GM21515 (cell line): ENCODE results near the gene AGMO.

ENCODE experiments used
- ATAC-seq: cut with Tn5 transposase; IDR thresholded peaks from one replicate; pipeline ENCODE4 v1.9.1; 2021; ENCODE audit not compliant: unreplicated experiment

AGMO gene

DNA sequence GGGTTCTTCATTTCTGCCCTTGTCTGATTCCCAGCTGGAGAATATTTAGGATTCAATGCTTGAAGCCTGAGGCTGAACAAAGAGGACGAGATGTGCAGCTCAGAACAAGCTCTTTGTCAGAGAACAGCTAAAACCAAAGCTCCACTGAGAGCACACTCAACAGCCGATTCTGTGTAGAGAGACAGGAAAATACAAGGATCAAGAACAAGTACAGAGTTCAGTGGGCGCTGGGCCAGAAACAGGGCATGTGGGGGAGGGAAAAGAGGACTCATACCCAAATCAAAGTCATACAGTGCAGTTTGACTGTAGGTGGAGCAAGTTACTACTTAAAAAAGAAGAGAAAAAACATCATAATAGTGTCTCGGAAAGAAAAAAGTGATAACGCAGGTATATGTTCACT lies at the start of gene AGMO:
Gene AGMO (minus strand): TSS at position 181 of the 400 bp plus-strand sequence.
- ATAC-seq: no peak

DNA sequence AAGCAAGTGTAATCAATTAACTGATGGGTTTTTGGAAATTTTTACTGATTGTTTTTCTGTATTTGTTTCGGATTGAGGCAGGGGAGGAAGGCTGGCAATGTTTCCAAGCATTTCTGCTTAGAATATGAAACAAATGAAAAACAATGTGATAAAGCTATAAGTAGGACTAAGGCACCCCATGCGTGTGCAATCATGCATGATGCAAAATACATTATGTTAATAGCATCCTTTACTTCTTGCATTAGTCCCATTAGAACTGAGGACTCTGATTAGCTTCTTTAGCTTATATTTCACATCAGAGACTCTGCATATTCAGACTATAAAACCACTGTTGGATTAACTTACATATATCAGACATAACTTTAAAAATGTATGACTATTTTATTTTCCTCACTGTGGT lies 48.7 kb upstream of the AGMO start:
- no peak for ATAC-seq

DNA sequence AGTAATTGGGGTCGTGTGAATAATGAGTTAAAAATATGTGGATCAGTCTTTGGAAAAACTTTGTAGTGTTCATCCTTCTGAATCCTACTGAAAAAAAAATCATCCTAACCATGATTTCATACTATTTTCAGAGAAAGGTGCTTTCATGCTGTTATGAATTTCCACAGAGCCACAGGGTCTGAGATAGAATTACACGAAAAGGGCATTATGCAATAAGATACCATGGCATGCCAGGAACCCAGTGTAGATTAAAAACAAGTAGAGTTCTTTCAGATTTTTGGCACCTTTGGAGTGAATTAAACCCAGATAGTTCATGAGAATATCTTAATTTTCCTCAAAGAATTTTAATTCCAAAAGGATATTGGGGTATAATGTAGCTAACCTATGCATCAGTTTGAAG lies 47.5 kb upstream of the AGMO start:
- no peak for ATAC-seq

DNA sequence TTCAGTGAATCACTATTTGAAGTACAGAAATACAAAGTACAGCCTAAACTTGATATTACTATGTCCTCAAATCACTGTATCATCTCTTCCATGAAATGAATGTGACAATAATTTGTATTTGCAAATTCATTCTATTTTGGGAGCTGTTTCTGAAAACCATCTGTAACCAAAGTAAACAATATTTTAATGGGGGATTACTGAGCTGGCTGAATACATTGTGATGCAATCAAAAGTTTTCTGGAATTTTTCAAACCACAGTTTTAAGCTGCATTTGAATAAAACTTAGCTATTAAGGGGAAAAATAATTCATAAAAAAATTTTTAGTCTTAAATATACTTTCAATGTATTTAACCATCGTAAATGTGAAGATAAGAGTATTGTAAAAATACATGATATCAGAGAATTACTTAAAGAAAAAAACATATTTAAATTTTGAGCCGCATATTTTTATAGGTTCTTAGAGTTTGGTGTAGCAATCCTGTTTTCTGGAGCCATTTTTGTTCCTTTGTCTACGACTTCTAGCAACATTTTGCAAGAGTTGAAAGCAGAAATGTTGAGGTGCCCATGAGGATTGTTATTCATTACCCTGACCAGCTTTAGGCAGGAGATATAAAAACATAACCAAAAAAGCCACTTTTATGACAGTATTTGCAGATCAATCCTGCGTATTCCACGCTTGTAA lies 45.9 kb upstream of the AGMO start:
- no peak for ATAC-seq

DNA sequence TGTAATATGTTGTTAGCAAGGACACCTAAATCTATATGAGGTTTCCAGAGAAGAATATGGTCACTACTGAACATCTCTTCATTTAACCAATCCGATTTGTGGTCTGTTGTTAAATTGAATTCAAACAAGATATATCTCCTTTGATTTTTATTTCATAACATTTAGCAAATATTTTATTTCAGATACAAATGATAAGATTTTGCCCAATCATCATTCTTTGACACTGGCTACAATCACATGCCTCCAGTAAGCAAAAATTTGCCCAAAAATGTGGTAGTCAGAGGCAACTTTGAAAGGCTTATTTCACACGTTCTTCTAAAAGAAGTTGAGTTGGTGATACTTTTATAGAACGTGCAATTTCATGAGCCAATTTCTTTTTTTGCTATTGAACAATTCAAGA lies 44.7 kb upstream of the AGMO start:
- ATAC-seq: no peak

DNA sequence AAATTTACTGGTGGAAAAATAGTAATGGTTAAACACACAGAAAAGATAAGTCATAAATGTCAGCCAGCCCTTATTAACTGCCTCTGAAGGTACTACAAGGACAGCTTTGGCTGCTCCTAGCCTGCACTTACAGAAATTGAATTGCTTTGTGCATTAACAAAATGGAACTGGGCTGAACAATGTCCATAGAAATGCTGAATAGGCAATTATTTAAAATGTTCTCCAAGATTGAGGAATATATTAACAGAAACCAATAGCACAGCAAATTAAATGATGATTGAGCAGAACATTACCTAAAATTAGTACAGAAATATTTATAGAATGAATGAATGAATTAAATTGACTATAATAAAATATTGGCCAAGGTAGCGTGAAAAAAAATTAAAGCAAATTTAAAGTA lies 42.4 kb upstream of the AGMO start:
- ATAC-seq: no peak

DNA sequence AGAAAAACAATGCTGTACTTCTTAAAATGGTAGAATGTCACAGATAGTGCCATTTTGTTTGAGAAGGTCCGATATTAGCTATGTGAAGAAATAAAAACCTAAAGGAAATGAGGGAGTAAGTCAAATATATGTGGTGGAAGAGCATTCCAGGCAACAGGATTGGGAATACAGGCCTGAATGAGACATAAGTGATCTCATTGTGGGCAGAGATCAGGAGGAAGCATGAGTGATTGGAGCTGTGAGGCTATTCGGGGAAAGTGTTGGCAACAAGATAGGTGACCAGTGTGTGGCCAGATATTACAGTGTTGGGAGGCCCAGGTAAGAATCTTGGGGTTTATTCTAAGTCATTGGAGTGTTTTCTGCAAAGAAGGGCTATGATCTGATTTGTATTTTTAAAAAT lies 41.3 kb upstream of the AGMO start:
- no peak for ATAC-seq

DNA sequence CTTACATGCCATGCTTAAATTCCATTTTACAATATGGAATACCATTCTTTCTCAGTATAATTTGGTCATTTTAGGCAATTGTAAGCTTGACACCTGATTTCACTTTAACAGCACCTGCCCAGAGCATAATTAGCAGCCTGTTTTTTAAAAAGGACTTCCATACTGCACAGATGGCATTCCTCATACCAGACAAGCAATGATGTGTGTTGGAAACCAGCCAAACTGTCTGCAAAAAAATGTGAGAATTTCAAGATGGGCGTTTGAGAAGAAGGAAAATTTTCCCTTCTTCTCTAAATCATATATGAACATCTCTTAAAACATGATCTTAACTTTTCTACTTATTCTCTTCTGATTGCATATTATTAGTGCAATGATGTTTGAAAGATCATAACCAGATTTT lies 40.4 kb upstream of the AGMO start:
- ATAC-seq: no peak

DNA sequence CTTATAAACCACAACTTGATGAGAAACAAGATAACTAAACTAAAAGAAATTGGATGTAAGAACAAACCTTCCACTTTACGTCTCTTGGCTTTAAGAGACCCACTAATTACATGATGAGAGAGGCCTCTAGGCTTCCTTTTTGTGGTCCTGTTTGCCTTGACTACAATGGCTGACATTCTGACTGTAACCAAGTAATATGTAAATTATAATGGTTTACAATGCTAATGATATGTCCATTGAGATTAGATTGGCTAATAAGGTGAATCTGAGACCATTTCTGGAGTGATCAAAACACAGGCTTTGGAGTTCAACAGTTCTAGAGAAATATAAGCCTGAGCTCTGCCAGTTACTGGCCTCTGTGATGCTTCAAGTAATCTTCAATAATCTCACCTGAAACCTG lies 39.4 kb upstream of the AGMO start:
- no peak for ATAC-seq

DNA sequence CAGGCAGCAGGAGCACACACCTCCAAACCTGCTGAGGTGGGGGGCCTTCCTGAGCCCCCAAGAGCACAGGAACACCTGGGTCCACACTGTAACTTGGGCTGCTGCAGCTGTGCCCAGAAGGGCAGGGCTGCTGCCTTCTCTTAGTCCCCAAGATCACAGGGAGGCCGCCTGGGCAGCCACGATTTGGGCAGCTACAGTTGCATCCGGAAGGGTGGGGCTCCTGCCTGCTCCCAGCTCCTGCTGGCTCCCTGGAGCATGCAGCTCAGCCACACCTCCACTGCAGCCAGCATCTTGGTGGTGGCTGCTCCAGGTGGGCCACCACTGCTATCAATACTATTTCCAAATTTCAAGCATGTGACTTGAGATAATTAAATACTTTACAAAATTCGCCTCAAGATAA lies 38.5 kb upstream of the AGMO start:
- ATAC-seq: no peak

DNA sequence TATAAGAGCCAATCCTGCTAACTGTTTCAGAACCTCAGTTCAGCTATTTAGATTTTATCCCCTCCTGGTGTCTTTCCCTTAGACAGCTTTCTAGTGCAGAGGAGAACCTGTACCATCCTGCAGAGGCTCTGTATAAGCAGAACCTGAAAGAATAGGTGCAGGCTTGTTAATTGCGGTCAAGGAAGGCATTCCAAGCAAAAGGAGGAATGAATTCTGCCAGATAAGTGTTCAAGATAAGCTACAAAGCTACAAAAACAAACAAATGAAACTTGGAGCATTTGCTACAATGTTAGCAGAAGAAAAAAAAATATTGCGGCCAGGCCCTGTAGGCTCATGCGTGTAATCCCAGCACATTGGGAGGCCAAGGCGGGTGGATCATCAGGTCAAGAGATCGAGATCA lies 32.6 kb upstream of the AGMO start:
- no peak for ATAC-seq

DNA sequence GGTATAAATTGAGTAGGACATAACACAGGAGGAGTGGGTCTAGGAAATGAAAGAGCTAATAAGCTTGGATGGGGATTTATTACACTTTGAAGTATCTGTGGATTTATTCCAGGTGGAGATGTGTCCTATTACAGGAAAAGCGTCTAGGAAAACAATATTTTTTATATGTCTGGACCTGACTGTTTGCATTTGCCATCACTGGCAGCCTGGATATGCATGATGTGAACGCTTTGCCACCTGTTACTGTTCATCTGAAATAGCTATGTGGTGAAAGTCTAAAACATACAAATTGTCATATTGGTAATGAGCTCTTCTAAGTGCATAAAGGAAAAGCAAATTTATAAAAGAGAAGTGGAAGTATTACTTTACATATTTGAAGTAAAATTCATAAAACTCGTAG lies 31.6 kb upstream of the AGMO start:
- ATAC-seq: no peak

DNA sequence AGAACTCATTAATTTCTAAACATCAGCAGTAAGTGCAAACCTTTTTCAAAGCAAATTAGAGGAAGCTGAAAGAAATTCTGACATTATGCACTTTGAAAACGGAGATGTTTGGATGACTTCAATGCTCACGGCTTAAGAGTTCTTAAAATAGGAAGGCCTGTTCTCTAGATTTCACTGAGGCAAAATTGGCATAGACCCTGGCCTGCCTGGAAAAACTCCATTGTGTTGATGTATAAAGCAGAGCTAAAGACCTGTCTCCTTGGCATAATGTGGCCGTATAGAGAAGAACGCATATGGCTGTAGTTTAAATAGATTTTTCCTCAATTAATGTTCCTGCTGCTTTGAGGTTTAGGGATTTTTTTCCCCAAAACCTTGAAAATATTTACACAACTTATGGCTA lies 24.5 kb upstream of the AGMO start:
- no peak for ATAC-seq

DNA sequence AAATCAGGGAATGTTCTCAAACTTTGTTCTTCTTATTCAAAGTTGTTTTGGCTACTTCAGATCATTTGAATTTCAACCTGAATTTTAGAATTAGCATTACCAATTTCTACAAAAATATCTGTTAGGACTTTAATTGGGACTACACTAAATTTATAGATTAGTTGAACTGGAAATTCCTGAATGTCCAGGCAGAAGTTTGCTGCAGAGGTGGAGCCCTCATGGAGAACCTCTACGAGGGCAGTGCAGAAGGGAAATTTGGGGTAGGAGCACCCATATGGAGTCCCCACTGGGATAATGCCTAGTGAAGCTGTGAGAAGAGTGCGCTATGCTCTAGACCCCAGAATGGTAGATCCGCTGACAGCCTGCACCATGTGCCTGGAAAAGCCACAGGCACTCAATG lies 22.8 kb upstream of the AGMO start:
- no peak for ATAC-seq

DNA sequence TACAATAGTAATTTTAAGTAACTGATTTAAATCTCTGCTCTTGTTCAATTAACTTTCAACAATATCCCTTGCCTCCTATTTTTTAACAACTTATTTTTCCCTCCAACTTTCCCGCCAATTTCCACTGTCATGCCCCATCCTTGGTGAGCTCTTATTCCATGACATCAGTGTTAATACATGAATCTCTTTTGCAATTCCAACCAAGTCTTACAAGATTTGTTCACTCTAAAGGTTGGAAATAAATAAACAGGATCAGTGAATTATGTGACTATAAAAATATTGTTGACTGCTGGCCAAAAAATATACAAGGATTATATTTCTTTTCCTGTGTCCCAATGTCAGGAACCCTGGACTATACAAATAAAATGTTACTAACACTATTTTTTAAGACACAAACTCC lies 21.0 kb upstream of the AGMO start:
- ATAC-seq: no peak

DNA sequence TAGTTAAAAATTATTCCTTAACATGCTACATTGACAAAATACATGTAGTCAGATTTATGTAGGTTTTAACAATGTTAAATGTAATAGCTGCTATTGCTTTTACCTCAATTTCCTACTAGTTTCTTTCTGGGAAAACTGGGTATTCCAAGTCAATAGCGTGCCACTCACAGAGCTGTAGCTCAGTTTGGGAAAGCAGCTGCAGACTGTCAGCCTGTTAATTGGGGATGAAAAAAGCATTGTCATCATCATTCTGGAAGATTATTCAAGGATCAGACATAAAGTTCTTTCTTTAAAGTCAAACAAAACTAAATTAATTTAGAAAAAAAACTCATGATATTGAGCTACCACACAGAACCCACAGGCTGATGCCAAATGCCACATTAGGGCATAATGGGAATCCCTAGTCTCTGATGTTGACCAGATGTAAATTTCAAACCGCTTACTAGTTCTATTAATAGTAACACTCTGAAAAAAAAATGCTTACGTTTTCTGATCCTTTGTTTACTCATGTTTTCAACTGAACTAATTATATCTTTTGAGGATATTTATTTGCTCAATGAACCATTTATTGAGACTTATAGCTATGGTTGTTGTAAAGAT lies 19.6 kb upstream of the AGMO start:
- no peak for ATAC-seq

DNA sequence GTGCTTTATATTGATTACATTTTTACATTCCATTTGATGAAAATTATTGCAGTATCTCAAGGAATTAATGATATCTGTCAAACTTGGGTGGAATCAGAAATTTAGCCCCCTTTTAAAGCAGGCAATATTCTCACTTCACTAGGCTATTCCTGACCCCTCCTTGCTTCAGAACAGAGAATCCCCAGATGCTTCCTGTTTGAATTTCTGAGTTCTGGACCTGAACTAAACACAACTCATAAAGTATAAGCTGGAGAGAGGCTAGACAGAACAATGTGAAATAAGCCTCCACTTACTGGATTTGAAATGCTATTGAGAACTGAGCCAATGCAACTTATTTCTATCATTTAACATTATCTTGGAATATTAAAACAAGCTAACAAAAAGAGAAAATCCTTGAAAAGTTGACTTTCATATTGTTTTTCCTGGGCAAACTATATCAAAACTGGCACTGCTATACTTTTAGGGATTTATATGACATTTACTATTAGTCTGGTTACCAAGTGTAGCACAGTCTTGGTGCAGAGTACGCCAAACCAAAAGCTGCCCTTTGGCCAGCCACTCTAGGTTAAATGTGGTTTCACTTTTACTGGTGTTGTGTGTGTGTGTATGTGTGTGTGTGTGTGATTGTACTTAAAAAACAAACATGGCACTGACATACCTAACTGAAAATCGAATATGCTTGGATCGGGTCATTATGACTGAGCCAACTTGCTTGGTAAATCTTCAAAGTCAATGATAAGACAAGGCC lies 19.0 kb upstream of the AGMO start:
- no peak for ATAC-seq

DNA sequence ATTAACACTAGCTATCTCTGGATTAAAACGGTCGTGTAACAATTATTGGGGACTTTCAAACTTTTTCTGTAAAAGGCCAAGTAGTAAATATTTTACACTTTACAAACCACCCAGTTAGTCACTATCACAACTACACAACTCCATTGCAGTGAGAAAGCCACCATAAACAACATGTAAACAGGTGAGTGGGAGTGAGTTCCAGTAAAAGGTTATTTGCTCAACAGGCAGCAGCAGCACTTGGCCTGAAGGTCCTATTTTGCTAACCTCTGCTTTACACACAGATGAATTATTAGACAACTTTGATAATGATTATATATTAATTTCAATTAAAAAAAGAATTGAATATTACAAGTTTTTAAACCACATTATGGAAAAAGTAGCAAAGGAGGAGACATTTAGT lies 15.8 kb upstream of the AGMO start:
- no peak for ATAC-seq

DNA sequence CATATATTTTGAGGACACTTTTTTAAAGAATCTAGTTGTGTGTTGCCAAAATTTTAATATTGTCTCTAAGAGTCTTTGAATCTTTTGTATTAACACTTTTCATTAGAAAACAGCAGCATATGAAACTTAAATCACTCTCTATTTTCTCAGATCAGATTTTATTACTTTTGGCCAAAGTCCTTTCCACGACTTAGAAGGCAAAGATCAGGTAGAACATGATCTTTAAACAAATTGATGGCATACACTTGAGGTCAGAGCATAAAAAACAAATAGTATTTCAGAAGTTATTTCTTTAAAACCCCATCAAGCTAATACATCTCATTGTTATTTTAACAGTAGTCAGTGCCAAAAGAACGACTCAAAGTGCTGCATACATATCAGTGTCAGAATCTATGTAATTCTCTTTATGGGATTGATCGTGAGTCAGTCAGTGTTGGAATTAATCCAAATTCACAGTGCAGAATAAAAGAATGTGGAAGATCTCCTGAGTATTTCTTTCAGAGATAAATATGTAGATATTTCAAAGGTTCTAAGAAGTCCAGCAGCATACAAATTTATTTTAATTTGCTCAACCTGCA lies 9.6 kb upstream of the AGMO start:
- no peak for ATAC-seq

DNA sequence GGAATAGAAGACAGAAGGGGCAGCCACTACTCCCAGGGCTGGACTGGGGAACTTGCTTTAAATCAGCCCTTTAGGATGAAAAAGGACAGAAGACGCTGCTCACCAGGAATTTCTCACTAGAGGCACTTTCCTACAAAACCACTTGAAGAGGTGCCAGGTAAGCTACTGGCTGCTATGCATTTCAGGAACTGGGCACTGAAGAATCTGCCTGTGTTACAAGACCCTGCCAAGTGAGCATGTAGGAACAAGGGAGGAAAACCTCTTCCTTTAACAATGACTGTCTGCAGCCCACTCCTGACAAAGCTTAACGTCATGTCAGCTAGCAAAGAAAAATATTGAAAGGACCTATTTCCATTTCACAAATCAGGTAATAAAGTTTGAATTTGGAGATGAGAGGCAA lies 5.8 kb upstream of the AGMO start:
- no peak for ATAC-seq

DNA sequence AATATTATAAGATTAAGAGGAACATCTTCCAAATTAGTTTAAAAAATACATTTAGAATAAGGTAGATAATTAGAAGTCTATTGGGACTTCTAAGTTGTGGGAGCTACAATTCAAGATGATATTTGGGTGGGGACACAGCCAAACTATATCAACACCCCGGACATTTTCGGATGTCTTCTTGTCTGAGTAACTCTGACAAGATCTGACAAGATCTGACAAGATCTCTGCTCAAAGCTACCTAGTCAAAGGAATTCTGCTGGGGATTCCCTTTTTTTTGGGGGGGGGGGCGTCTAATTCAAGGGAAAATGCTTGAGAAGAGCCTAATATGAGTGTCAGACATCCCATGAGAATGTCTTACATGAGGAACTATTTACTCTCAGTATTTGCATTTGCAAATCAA lies 5.2 kb upstream of the AGMO start:
- no peak for ATAC-seq

DNA sequence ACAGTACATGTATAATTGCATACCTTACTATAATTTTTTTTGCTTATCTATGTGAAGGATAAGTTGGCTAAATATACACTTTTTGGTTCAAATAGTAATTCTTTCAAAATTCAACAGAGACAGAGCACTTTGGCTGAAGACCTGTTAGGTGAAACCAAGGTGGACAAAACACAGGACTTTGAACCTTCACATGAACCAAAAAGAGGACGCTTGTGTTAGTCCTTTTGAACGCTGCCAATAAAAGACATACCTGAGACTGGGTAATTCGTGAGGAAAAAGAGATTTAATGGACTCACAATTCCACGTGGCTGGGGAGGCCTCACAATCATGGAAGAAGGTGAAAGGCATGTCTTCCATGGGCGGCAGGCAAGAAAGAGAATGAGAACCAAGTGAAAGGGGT lies 4.7 kb upstream of the AGMO start:
- no peak for ATAC-seq
